GM18909 (cell line): ENCODE results near the gene MAP3K9.
A peak's percentile ranks its signal among the peaks of the same experiment; 100 is the strongest.

Experiments used
- ATAC-seq: cut with Tn5 transposase; IDR thresholded peaks from one replicate; pipeline ENCODE4 v1.9.1; 2021; ENCODE audit warnings: mild to moderate bottlenecking; ENCODE audit not compliant: unreplicated experiment, poor library complexity

The MAP3K9 gene

GRCh38 chr14:70730393-70730792 is 78.9 kb downstream of the MAP3K9 start:
- ATAC-seq = no peak

- ATAC-seq = no peak
Observed at GRCh38 chr14:70726651-70727375, 82.5 kb downstream of the MAP3K9 start.

GRCh38 chr14:70724944-70725343 is 84.4 kb downstream of the MAP3K9 start:
- no peak for ATAC-seq

- ATAC-seq = no peak
Observed at GRCh38 chr14:70724110-70724509, 85.2 kb downstream of the MAP3K9 start.

GRCh38 chr14:70723276-70723675 is 86.0 kb downstream of the MAP3K9 start:
- no peak for ATAC-seq

GRCh38 chr14:70722418-70722817 is 86.9 kb downstream of the MAP3K9 start:
- ATAC-seq = no peak

GRCh38 chr14:70721542-70721941 is 87.8 kb downstream of the MAP3K9 start:
- no peak for ATAC-seq

GRCh38 chr14:70718383-70719118 is 90.8 kb downstream of the MAP3K9 start:
- ATAC-seq = no peak

GRCh38 chr14:70716958-70717357 is 92.4 kb downstream of the MAP3K9 start:
- no peak for ATAC-seq

- ATAC-seq = no peak
Observed at GRCh38 chr14:70716483-70716882, 92.8 kb downstream of the MAP3K9 start.

GRCh38 chr14:70714055-70714550 is 95.2 kb downstream of the MAP3K9 start:
- ATAC-seq = no peak

GRCh38 chr14:70713511-70713916 is 95.8 kb downstream of the MAP3K9 start:
- ATAC-seq = no peak

- no peak for ATAC-seq
Observed at GRCh38 chr14:70713096-70713495, 96.2 kb downstream of the MAP3K9 start.

- no peak for ATAC-seq
Observed at GRCh38 chr14:70711451-70711850, 97.9 kb downstream of the MAP3K9 start.

GRCh38 chr14:70709726-70710382 is 99.5 kb downstream of the MAP3K9 start:
- ATAC-seq = no peak

GRCh38 chr14:70708717-70709570 is 100.4 kb downstream of the MAP3K9 start:
- ATAC-seq = no peak

- ATAC-seq = peak; percentile 82
Observed at GRCh38 chr14:70707138-70708038, 101.9 kb downstream of the MAP3K9 start.

GRCh38 chr14:70706177-70706576 is 103.1 kb downstream of the MAP3K9 start:
- no peak for ATAC-seq

GRCh38 chr14:70704960-70705359 is 104.4 kb downstream of the MAP3K9 start:
- ATAC-seq = no peak
